Dendritic cell treated with granulocyte-macrophage colony-stimulating factor and Interleukin-4, amounts not matched to agents 40 ng/mL and 50 ng/mL, for 4 days (primary cell): ENCODE measurements around the gene CLK3.

Experiments used
- H3K27ac Mint-ChIP-seq: one replicate; pipeline ENCODE4 v1.8.0; 2022; ENCODE audit warnings: mild to moderate bottlenecking, mixed read lengths
- H3K27me3 Mint-ChIP-seq: one replicate; pipeline ENCODE4 v1.8.0; 2022; ENCODE audit warnings: mild to moderate bottlenecking, mixed read lengths
- H3K36me3 Mint-ChIP-seq: one replicate; pipeline ENCODE4 v1.8.0; 2022; ENCODE audit warnings: low read depth, mixed read lengths
- H3K4me1 Mint-ChIP-seq: one replicate; pipeline ENCODE4 v1.8.0; 2022; ENCODE audit warnings: low read depth, mixed read lengths
- H3K4me3 Mint-ChIP-seq: one replicate; pipeline ENCODE4 v1.8.0; 2022; ENCODE audit warnings: mild to moderate bottlenecking, moderate library complexity, mixed read lengths
- H3K9me3 Mint-ChIP-seq: one replicate; pipeline ENCODE4 v1.8.0; 2022; ENCODE audit warnings: mixed read lengths
- intact Hi-C: fragments of 100-400 bp; cut with micrococcal nuclease; formaldehyde crosslinking; loops from one replicate; pipeline ENCODE4 v1.15.0; 2022

Gene CLK3

GRCh38 chr15:74615508-74616365 lies at the start of gene CLK3:
CLK3 (plus strand) TSS chr15:74615836; CDS start chr15:74619197, 3,361 bp downstream.
- H3K4me3 Mint-ChIP-seq: peak within 1 kb of the TSS; percentile 90
- H3K9me3 Mint-ChIP-seq: no peaks in the 10 kb centered on the region
- peaks cover 45% of the 10 kb centered on the region for H3K4me1 Mint-ChIP-seq
- H3K27ac Mint-ChIP-seq: peak within 1 kb of the TSS; percentile 93
- peaks cover 45% of the 10 kb centered on the region for H3K36me3 Mint-ChIP-seq
- intact Hi-C loops: loop anchor here (1.0 to 2.0 kb wide), 3 partner anchors 17 to 155 kb away; partner anchors contain the start of genes ARID3B and UBL7
- no peaks in the 10 kb centered on the region for H3K27me3 Mint-ChIP-seq

- H3K4me1 Mint-ChIP-seq: peaks cover 9% of the 10 kb centered on the region
- H3K27me3 Mint-ChIP-seq: no peaks in the 10 kb centered on the region
- peaks cover 31% of the 10 kb centered on the region for H3K36me3 Mint-ChIP-seq
- H3K27ac Mint-ChIP-seq: no peak overlapping the region
- no peak overlapping the region for H3K4me3 Mint-ChIP-seq
- intact Hi-C loops: no loop called here
- H3K9me3 Mint-ChIP-seq: no peaks in the 10 kb centered on the region
Measured at GRCh38 chr15:74568594-74568993, 47.0 kb upstream of the CLK3 start.

- Mint-ChIP-seq H3K27ac (no peak overlapping the region), H3K4me3 (no peak overlapping the region)
- intact Hi-C loops: no loop called here
Measured at GRCh38 chr15:74569731-74570070, 45.9 kb upstream of the CLK3 start.

GRCh38 chr15:74571191-74571590 lies 44.4 kb upstream of the CLK3 start:
- no peak overlapping the region for H3K4me3 Mint-ChIP-seq
- peaks cover 42% of the 10 kb centered on the region for H3K36me3 Mint-ChIP-seq
- no peaks in the 10 kb centered on the region for H3K27me3 Mint-ChIP-seq
- no peaks in the 10 kb centered on the region for H3K9me3 Mint-ChIP-seq
- H3K4me1 Mint-ChIP-seq: peaks cover 9% of the 10 kb centered on the region
- intact Hi-C loops: no loop called here
- H3K27ac Mint-ChIP-seq: no peak overlapping the region

More at GRCh38 chr15:74569731-74570070, 45.9 kb upstream of the CLK3 start:
- Mint-ChIP-seq H3K36me3 (peaks cover 38% of the 10 kb centered on the region), H3K9me3 (no peaks in the 10 kb centered on the region), H3K4me1 (peaks cover 9% of the 10 kb centered on the region), H3K27me3 (no peaks in the 10 kb centered on the region)

- Mint-ChIP-seq H3K27me3 (no peaks in the 10 kb centered on the region), H3K9me3 (no peaks in the 10 kb centered on the region), H3K4me3 (no peak overlapping the region), H3K27ac (no peak overlapping the region), H3K4me1 (no peaks in the 10 kb centered on the region), H3K36me3 (peaks cover 68% of the 10 kb centered on the region)
- intact Hi-C loops: no loop called here
Measured at GRCh38 chr15:74573987-74574386, 41.6 kb upstream of the CLK3 start.

- H3K4me1 Mint-ChIP-seq: no peaks in the 10 kb centered on the region
- H3K27ac Mint-ChIP-seq: no peak overlapping the region
- H3K9me3 Mint-ChIP-seq: no peaks in the 10 kb centered on the region
- intact Hi-C loops: no loop called here
- no peaks in the 10 kb centered on the region for H3K27me3 Mint-ChIP-seq
- peaks cover 56% of the 10 kb centered on the region for H3K36me3 Mint-ChIP-seq
- H3K4me3 Mint-ChIP-seq: no peak overlapping the region
Measured at GRCh38 chr15:74578496-74578994, 37.1 kb upstream of the CLK3 start.

- H3K36me3 Mint-ChIP-seq: peaks cover 51% of the 10 kb centered on the region
- H3K27ac Mint-ChIP-seq: no peak overlapping the region
- no peak overlapping the region for H3K4me3 Mint-ChIP-seq
- intact Hi-C loops: no loop called here
- H3K9me3 Mint-ChIP-seq: no peaks in the 10 kb centered on the region
- H3K27me3 Mint-ChIP-seq: no peaks in the 10 kb centered on the region
- no peaks in the 10 kb centered on the region for H3K4me1 Mint-ChIP-seq
Measured at GRCh38 chr15:74579001-74579400, 36.6 kb upstream of the CLK3 start.

- Mint-ChIP-seq H3K9me3 (no peaks in the 10 kb centered on the region), H3K4me3 (no peak overlapping the region), H3K4me1 (no peaks in the 10 kb centered on the region), H3K27ac (no peak overlapping the region), H3K27me3 (no peaks in the 10 kb centered on the region), H3K36me3 (peaks cover 45% of the 10 kb centered on the region)
- intact Hi-C loops: no loop called here
Measured at GRCh38 chr15:74580538-74581350, 34.9 kb upstream of the CLK3 start.

- no peak overlapping the region for H3K4me3 Mint-ChIP-seq
- H3K27me3 Mint-ChIP-seq: peaks cover 1% of the 10 kb centered on the region
- H3K4me1 Mint-ChIP-seq: peaks cover 12% of the 10 kb centered on the region
- H3K9me3 Mint-ChIP-seq: no peaks in the 10 kb centered on the region
- H3K27ac Mint-ChIP-seq: no peak overlapping the region
- peaks cover 31% of the 10 kb centered on the region for H3K36me3 Mint-ChIP-seq
- intact Hi-C loops: no loop called here
Measured at GRCh38 chr15:74584204-74584603, 31.4 kb upstream of the CLK3 start.

- no peaks in the 10 kb centered on the region for H3K9me3 Mint-ChIP-seq
Measured at GRCh38 chr15:74584779-74585178, 30.9 kb upstream of the CLK3 start.

GRCh38 chr15:74585191-74585590 lies 30.4 kb upstream of the CLK3 start:
- Mint-ChIP-seq H3K9me3 (no peaks in the 10 kb centered on the region), H3K36me3 (peaks cover 32% of the 10 kb centered on the region), H3K27ac (no peak overlapping the region), H3K4me1 (peaks cover 22% of the 10 kb centered on the region), H3K4me3 (no peak overlapping the region), H3K27me3 (peaks cover 1% of the 10 kb centered on the region)
- intact Hi-C loops: no loop called here

More at GRCh38 chr15:74584779-74585178, 30.9 kb upstream of the CLK3 start:
- Mint-ChIP-seq H3K4me1 (peaks cover 18% of the 10 kb centered on the region), H3K4me3 (no peak overlapping the region), H3K36me3 (peaks cover 30% of the 10 kb centered on the region), H3K27ac (no peak overlapping the region), H3K27me3 (peaks cover 1% of the 10 kb centered on the region)
- intact Hi-C loops: no loop called here

- no peak overlapping the region for H3K4me3 Mint-ChIP-seq
- H3K27ac Mint-ChIP-seq: no peak overlapping the region
- intact Hi-C loops: no loop called here
- peaks cover 23% of the 10 kb centered on the region for H3K4me1 Mint-ChIP-seq
- H3K27me3 Mint-ChIP-seq: peaks cover 1% of the 10 kb centered on the region
- no peaks in the 10 kb centered on the region for H3K9me3 Mint-ChIP-seq
- peaks cover 35% of the 10 kb centered on the region for H3K36me3 Mint-ChIP-seq
Measured at GRCh38 chr15:74585857-74586256, 29.8 kb upstream of the CLK3 start.

GRCh38 chr15:74589826-74590225 lies 25.8 kb upstream of the CLK3 start:
- H3K36me3 Mint-ChIP-seq: peaks cover 69% of the 10 kb centered on the region
- peak overlapping the region; percentile 7 for H3K27ac Mint-ChIP-seq
- no peaks in the 10 kb centered on the region for H3K9me3 Mint-ChIP-seq

GRCh38 chr15:74592222-74592621 lies 23.4 kb upstream of the CLK3 start:
- Mint-ChIP-seq H3K36me3 (peaks cover 74% of the 10 kb centered on the region), H3K27me3 (no peaks in the 10 kb centered on the region)

More at GRCh38 chr15:74589826-74590225, 25.8 kb upstream of the CLK3 start:
- Mint-ChIP-seq H3K4me3 (no peak overlapping the region), H3K4me1 (peaks cover 23% of the 10 kb centered on the region), H3K27me3 (peaks cover 1% of the 10 kb centered on the region)
- intact Hi-C loops: no loop called here

More at GRCh38 chr15:74592222-74592621, 23.4 kb upstream of the CLK3 start:
- H3K4me3 Mint-ChIP-seq: no peak overlapping the region
- intact Hi-C loops: no loop called here
- H3K27ac Mint-ChIP-seq: no peak overlapping the region
- no peaks in the 10 kb centered on the region for H3K9me3 Mint-ChIP-seq
- peaks cover 23% of the 10 kb centered on the region for H3K4me1 Mint-ChIP-seq
